HG03060 (cell line): ENCODE data around the gene HOXA7.

Experiments
- ATAC-seq: cut with Tn5 transposase; IDR thresholded peaks from one replicate; pipeline ENCODE4 v1.9.1; 2021; ENCODE audit warnings: low read depth, moderate number of reproducible peaks; ENCODE audit not compliant: unreplicated experiment

HOXA7 gene

GRCh38 chr7:27149842-27150567 is 6.5 kb downstream of the HOXA7 start:
- ATAC-seq, result no peak

DNA sequence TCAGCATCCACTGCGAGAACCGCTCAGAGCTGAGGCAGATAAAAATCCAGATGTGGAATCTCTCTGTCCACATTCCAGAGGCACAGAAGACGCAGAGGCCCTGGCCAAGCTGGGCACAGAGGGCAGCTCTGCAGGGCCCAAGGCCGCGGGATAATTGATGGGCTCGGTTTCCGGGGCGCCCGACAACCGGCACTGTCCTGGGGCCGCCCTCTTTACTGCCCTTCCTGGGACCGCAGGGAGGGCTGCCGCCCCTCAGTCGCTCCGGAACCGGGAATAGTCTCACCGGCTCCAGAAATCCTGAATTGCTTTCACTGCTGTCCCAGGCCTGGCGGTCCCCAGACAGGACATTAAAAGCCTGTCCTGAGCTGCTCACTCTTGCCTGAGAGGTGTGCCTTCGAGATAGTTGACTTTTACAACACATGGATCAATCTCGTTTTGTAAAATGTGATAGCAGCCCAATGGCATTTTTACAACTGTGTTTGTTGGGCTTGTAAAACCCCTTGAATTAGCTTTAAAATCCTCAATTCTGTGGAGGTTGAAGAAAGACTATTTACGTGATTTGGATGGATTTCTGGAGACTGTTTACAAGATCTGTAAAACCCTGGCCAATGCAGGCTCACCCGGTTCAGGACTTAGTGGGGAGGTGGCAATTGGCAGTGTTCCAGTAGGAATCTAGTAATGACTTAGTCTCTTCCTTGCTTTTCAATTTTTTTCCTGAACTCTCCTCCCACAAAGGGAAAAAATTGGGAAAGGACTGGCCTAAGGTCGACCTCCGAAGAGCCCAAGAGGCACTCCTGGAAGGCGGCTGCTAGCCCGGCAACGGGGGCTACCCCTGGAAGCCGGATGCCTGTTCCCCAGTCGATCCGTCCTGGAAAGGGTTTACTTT is 7.5 kb downstream of the HOXA7 start:
- ATAC-seq, result no peak

GRCh38 chr7:27148031-27148755 is 8.3 kb downstream of the HOXA7 start:
- ATAC-seq, result no peak

DNA sequence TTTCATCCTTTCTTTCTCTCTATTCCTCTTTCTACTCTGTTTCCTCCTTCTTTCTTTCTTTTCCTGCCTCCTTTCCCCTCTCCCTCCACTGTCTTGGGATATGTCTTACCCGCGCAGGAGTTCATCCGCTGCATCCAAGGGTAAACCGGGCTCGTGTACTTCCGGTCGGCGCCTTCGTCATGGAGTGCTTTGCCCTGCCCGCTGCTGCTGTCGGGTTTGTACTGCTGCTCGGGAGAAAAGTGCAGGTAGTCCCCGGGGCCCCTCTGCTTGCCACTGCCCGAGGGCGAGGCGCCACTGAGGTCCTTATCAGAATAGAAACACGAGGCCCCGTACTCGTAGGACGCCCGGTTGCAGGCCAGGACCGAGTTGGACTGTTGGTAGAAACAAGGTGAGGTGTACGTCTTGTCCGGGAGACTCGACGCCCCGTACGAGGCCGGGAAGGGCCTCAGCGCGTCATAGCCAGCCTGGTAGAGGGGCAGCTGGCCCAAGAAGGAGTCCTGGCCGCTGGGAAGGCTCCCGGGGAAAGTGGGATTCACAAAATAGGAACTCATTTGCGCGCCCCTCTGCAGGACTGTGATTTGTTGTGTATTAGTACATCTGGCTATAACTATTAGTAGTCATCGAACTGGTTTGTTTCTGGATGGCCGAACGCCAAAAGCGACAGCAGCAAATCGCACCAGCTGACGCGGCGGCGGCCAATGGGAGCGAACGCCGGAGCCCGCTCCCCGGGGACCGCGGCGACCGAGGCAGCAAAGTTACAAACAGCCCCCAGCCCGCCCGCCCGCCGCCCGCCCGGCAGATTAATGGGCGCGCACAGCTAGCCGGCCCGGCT is 9.1 kb downstream of the HOXA7 start, which contains the start of gene HOXA6:
Gene HOXA6 (minus strand): TSS at position 576 of the 832 bp plus-strand sequence. CDS start 25 bp downstream, at position 551.
- no peak for ATAC-seq

- no peak for ATAC-seq
These were observed 9.8 kb downstream of the HOXA7 start for GRCh38 chr7:27146491-27147198.

- ATAC-seq, result no peak
These were observed 10.5 kb downstream of the HOXA7 start for GRCh38 chr7:27145914-27146412.

DNA sequence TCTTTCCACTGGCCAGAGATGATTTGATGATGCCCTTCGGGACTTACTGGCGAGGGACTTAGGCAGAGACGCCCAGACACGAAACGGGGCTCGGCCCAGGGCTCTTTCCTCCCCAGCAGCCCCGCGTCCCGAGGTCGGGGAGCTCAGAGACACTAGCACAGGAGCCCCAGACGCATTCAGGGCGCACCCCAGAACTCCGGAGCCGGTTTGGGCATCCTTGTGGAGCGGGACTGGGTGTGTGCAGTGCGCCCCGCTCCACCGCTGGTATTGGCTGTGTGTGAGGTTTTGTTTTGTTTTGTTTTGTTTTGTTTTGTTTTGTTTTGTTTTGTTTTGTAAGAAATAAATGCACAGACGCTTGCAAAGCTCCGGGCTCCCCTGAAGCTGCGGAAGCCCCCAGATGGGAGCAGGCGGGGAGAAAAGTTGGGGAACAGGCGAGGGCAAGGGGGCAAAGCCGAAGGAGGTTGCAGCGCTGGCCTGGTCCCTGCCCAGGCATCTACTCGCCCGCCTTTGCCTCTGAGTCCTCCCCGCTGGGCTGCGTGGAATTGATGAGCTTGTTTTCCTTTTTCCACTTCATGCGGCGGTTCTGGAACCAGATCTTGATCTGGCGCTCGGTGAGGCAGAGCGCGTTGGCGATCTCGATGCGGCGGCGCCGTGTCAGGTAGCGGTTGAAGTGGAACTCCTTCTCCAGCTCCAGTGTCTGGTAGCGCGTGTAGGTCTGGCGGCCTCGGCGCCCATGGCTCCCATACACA is 11.1 kb downstream of the HOXA7 start:
- ATAC-seq, result no peak

DNA sequence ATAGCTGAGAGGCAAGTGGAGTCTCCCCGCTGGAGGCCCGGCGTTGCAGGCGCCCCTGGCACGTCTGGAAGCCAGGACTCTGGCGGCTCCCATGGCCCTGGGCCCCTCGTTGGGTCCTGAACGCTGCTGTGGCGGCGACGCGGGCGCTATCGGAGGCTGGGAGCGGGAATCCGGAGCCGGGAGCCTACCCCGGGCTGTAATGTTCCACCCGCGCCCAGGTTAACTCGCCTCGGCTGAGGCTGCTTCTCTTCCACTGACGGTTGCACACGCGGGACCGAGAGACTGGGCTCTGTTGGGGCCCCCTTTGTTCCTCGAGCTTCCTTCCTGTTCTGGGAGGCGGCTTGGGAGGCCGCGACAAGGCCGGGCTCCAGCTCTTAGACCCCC is 11.7 kb downstream of the HOXA7 start:
- ATAC-seq, result no peak

DNA sequence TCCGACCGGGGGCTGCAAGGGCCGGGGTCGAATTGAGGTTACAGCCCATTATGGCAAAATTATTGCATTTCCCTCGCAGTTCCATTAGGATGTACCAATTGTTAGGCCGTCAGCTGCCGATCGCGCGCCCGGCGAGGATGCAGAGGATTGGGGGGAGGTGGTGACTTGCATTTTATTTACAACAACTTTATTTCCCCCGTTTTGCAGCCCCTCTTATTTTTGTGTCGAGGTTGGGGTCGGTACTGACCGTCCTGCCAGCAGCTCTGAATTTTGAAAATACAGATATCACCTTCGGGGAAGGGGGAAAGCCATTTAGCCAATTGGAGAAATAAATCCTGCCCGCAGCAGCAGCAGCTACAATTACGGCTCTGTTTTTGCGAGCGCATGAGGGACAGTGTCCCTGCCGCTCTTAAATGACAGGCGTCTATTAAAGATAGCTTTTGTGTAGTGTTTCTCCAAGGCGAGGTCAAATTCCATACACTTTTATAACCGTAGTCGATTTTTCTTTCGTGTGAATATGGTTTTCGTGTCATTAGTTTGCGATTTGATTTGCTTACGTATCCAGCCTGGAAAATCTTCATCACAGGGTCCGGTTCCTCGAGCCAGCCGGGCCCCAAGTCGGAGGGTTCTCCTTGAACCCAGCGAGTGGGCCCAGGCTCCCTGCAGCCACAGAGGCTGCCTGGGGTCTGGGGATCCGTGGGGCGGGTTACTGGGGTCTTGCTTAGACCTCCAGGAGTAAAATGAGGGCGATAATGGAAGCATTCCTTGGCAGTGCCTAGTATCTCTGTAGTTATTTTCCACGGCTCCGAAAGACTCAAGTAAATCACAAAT is 12.3 kb downstream of the HOXA7 start:
- ATAC-seq, result no peak

DNA sequence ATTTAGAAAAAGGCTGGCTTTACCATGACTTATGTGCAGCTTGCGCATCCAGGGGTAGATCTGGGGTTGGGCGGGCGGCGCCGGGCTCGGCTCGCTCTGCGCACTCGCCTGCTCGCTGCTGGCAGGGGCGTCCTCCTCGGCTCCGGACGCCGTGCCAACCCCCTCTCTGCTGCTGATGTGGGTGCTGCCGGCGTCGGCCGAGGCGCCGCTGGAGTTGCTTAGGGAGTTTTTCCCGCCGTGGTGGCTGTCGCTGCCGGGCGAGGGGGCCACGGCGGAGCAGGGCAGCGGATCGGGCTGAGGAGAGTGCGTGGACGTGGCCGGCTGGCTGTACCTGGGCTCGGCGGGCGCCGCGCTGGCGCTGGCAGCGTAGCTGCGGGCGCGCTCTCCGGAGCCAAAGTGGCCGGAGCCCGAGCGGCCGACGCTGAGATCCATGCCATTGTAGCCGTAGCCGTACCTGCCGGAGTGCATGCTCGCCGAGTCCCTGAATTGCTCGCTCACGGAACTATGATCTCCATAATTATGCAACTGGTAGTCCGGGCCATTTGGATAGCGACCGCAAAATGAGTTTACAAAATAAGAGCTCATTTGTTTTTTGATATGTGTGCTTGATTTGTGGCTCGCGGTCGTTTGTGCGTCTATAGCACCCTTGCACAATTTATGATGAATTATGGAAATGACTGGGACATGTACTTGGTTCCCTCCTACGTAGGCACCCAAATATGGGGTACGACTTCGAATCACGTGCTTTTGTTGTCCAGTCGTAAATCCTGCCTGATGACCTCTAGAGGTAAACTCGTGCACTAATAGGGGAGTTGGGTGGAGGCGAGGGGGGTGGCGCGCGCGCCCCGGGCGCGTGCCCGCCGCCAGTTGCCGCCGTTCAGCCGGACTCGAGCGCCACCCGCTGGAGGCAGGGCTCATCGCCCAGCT is 13.2 kb downstream of the HOXA7 start, which contains the start of gene HOXA5:
Gene HOXA5 (minus strand): TSS at position 659 of the 927 bp plus-strand sequence. CDS start 74 bp downstream, at position 585.
- ATAC-seq, result no peak

GRCh38 chr7:27142580-27143022 is 13.9 kb downstream of the HOXA7 start:
- ATAC-seq, result no peak

DNA sequence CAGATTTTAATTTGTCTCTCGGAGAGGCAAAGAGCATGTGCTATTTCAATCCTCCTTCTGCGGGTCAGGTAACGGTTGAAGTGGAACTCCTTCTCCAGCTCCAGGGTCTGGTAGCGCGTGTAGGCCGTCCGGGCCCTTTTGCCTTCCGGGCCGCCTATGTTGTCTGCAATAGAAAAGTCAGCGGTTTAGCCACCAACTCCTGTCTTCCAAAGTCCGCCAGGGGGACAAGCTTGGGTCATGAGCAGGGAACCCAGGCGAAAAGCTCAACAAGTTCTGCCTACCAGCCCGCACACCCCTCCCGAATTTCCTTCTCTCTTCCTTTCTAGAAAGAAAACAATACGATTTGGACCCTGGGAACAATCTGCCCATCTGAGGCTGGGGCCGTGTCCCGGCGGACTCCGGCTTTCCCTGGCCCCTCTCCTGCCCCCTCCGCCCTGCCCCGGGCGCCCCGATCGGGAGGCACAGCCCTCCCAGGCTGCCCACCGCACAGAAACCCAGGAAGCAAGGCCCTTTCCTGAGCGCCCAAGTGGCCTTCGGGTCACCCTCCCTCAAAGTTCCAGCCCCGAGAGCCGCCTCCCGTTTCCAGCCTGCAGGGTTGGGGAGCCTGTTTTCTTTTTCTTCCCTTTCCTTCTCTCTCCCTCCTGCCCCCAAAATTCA is 14.4 kb downstream of the HOXA7 start:
- ATAC-seq, result no peak

DNA sequence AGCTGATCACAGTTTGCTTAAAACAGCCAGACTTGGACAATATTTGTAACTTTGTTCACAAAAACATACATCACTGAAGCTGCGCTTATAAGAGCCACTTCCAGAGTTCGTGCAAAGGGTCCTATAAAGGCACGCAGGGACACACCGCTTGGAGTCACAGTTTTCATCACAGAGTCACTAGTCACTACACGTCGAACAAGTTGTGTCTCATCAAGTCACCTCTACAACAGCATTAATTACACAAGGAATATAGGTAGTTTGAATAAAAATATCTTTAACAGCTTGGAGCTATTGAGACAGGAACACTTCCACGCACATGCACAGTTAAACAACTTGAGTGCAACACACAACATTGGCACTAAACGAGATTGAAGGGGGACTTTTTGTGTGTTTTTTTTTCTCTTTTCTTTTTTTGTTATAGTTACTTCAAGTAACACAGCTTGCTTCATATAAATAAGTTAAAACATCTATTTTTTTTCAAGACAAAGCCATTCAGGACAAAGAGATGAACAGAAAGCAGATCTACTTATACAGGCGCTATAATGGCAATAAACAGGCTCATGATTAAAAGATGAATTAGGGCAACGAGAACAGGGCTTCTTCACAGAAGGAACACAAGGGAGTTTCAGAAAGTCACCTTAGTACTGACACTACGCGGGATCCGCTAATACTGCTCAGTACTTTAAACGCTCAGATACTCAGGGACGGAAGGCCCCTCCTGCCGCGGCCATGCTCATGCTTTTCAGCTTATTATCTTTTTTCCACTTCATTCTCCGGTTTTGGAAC is 15.1 kb downstream of the HOXA7 start:
- no peak for ATAC-seq

DNA sequence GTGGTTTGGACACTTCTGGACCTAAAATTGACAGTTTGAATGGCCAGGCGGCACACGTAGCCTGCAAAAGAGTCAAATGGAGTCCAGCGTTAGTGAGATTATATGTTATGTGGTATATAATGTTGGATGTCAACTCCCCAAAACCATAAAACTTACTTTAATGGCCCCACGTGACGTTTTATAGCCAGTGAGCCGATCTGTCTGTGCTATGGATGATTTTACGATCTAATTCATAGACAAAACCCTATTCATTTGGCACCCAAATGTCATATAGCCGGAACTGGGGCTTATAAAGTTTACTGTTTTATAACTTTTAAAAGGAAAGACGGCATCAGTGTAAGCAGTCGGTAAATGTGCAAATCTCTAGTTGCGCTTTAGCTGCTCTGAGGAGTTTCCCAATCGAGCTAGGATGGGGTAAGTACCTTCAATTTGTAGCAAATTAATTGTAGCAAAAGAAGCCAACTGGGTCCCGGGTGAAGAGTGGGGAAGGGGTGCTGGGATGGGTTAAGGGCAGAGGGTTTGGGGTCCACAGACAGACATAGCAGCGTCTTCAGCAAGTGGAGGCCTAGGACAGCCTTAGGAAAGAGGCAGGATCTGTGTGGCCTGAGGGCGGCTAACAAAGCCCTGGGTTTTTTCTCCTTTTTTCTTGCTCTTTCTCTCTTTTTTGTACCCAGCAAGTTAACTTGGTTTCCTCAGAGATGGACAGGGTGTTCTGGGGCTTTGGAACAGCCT is 16.2 kb downstream of the HOXA7 start:
- ATAC-seq, result no peak
